HL-60 (cell line): ENCODE measurements around the gene RNF227.

ENCODE experiments used
- GABPA ChIP-seq: IDR thresholded peaks from 2 replicates; pipeline ENCODE4 v1.6.1; 2012; ENCODE audit warnings: low read depth
- POLR2AphosphoS5 ChIP-seq: IDR thresholded peaks from 2 replicates; pipeline ENCODE4 v1.6.1; 2012; ENCODE audit warnings: low read depth
- TF ChIP-seq, protein P1 (sequence below): IDR thresholded peaks from one replicate; pipeline ENCODE4 v1.5.1; 2011; ENCODE audit warnings: low read length, control low read depth, inconsistent platforms; ENCODE audit not compliant: insufficient read depth

DNA sequence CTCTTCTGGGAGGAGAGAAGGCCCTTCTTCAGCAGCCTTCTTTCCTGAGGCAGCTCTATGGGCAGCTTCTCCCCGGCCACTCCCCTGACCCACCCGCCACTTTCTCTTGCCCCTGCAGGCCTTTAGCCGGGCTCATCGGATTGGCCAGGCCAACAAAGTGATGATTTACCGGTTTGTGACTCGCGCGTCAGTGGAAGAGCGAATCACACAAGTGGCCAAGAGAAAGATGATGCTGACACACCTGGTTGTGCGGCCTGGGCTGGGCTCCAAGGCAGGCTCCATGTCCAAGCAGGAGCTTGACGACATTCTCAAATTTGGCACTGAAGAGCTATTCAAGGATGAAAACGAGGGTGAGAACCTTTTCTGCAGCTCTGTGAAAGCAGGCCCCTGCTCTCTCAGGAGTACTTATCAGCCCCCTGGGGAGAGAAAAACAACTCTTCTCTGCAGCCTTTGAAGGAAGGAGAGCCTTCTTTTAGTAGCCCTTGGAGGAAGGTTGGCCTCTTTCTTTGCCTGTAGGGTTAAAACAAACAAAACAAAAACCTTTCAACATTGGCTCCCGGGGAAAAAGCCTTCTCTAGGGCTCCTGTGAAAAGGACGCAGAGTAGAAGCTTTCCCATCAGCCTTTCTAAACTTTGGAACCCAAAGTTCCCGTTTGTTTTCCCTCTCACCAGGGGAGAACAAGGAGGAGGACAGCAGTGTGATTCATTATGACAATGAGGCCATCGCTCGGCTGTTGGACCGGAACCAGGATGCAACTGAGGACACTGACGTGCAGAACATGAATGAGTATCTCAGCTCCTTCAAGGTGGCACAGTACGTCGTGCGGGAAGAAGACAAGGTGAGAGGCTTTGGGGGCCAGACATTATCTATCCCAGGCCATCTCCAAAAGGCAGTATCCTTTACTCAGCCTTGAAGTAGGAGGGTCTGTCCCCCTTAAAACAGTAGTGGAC lies 12.7 kb downstream of the RNF227 start:
- TF ChIP-seq, protein P1, sequence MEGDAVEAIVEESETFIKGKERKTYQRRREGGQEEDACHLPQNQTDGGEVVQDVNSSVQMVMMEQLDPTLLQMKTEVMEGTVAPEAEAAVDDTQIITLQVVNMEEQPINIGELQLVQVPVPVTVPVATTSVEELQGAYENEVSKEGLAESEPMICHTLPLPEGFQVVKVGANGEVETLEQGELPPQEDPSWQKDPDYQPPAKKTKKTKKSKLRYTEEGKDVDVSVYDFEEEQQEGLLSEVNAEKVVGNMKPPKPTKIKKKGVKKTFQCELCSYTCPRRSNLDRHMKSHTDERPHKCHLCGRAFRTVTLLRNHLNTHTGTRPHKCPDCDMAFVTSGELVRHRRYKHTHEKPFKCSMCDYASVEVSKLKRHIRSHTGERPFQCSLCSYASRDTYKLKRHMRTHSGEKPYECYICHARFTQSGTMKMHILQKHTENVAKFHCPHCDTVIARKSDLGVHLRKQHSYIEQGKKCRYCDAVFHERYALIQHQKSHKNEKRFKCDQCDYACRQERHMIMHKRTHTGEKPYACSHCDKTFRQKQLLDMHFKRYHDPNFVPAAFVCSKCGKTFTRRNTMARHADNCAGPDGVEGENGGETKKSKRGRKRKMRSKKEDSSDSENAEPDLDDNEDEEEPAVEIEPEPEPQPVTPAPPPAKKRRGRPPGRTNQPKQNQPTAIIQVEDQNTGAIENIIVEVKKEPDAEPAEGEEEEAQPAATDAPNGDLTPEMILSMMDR: no peak
- TF ChIP-seq POLR2AphosphoS5: no peak
- no peak for TF ChIP-seq GABPA
